ENCODE results near the gene BBS9.
"Not testable (repeated sequence)": the region's sequence is repeated elsewhere in the genome, so short reads cannot be mapped to it uniquely, and the experiment has no call there.

BBS9 gene

DNA sequence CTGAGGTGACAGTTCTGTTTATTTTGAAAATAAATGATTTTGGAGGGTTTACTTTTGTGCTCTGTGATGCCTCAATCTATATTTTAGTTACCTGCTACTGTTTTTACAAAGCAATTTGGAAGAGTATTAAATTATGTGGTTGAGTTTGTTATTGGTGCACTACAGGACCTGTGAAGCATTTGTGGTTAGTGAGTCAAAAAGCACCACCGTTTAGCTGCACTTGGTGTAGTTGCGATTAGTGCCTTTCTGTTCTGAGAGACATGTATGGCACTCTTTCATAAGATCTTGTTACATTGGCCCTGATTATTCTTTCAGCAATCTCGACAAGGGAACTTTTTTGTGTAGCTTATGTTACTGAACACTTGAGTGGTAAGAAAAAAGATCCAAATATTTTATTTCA lies 132.2 kb downstream of the BBS9 start:
- Histone ChIP-seq H3K9ac (ENCODE audit: low read depth, low read length, poor library complexity, severe bottlenecking) (no peak overlapping the region), H3K27me3 (ENCODE audit: insufficient read depth, low read length, poor library complexity, severe bottlenecking) (no peaks in the 10 kb centered on the region), H3K79me2 (ENCODE audit: insufficient read depth, low read length) (no peaks in the 10 kb centered on the region), H2AFZ (ENCODE audit: low read length) (no peak overlapping the region), H3F3A (ENCODE audit: low read depth) (no peaks in the 10 kb centered on the region), H3K36me3 (ENCODE audit: insufficient read depth, low read length) (no peaks in the 10 kb centered on the region), H3K9me3 (ENCODE audit: insufficient read depth, low read depth, low read length) (no peaks in the 10 kb centered on the region), H3K4me2 (ENCODE audit: low read depth, low read length, poor library complexity, severe bottlenecking) (peak overlapping the region; percentile 24), H3K4me1 (ENCODE audit: insufficient read depth, low read length, poor library complexity, severe bottlenecking) (peaks cover 13% of the 10 kb centered on the region), H3K9me2 (replicated peaks; ENCODE audit: low read depth, low read length) (no peaks in the 10 kb centered on the region), H3K4me3 (ENCODE audit: low read length, poor library complexity, severe bottlenecking) (no peak overlapping the region), H4K20me1 (ENCODE audit: insufficient read depth, low read length, poor library complexity, severe bottlenecking) (no peaks in the 10 kb centered on the region)
- no peak for TF ChIP-seq EZH2phosphoT487 (IDR thresholded peaks at IDR 0.05; ENCODE audit: borderline replicate concordance)
- TF ChIP-seq, protein P1, sequence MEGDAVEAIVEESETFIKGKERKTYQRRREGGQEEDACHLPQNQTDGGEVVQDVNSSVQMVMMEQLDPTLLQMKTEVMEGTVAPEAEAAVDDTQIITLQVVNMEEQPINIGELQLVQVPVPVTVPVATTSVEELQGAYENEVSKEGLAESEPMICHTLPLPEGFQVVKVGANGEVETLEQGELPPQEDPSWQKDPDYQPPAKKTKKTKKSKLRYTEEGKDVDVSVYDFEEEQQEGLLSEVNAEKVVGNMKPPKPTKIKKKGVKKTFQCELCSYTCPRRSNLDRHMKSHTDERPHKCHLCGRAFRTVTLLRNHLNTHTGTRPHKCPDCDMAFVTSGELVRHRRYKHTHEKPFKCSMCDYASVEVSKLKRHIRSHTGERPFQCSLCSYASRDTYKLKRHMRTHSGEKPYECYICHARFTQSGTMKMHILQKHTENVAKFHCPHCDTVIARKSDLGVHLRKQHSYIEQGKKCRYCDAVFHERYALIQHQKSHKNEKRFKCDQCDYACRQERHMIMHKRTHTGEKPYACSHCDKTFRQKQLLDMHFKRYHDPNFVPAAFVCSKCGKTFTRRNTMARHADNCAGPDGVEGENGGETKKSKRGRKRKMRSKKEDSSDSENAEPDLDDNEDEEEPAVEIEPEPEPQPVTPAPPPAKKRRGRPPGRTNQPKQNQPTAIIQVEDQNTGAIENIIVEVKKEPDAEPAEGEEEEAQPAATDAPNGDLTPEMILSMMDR (conservative IDR thresholded peaks at IDR 0.05; ENCODE audit: low read length) = no peak

DNA sequence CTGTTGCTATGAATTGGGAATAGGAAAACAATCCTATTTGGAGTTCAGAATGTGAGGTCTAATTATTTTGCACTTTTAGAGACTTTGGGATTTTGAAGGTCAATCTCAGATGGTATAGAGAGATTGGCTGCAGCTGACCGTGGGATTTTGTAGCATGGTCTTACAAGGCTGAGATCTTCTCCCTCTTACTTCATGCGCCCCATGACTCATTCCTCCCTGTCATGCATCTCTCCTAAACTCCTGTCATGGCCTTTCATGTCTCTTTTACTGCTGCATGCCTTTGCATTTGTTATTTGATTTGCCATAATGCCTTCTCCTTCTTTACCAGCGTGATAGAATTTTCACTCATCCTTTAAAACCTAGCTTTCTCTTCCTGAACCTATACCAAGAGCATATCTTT lies 133.1 kb downstream of the BBS9 start:
- TF ChIP-seq, protein P1 (conservative IDR thresholded peaks at IDR 0.05; ENCODE audit: low read length) = no peak
- TF ChIP-seq EZH2phosphoT487 (IDR thresholded peaks at IDR 0.05; ENCODE audit: borderline replicate concordance) = no peak

DNA sequence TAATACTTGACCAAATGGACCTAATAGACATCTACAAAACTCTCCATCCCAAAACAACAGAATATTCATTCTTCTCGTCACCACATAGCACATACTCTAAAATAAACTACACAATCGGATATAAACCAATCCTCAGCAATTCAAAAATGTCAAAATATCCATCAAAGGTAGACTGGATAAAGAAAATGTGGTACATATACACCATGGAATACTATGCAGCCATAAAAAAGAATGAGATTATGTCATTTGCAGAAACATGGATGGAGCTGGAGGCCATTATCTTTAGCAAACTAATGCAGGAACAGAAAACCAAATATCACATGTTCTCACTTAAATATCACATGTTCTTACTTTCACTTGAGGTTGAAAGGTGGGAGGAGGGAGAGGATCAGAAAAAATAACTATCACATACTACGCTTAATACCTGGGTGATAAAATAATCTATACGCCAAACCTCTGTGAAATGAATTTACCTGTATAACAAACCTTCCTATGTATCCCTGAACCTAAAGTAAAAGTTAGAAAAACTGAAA lies 142.5 kb downstream of the BBS9 start:
- not testable (repeated sequence) for H3K4me3 ChIP-seq (ENCODE audit: low read length, poor library complexity, severe bottlenecking); H3K79me2 ChIP-seq (ENCODE audit: insufficient read depth, low read length); H3K27me3 ChIP-seq (ENCODE audit: insufficient read depth, low read length, poor library complexity, severe bottlenecking); H3K4me2 ChIP-seq (ENCODE audit: low read depth, low read length, poor library complexity, severe bottlenecking); H4K20me1 ChIP-seq (ENCODE audit: insufficient read depth, low read length, poor library complexity, severe bottlenecking); H3K36me3 ChIP-seq (ENCODE audit: insufficient read depth, low read length); H3F3A ChIP-seq (ENCODE audit: low read depth); H3K9ac ChIP-seq (ENCODE audit: low read depth, low read length, poor library complexity, severe bottlenecking); H3K9me2 ChIP-seq (replicated peaks; ENCODE audit: low read depth, low read length); H2AFZ ChIP-seq (ENCODE audit: low read length); H3K9me3 ChIP-seq (ENCODE audit: insufficient read depth, low read depth, low read length)
- H3K4me1 ChIP-seq (ENCODE audit: insufficient read depth, low read length, poor library complexity, severe bottlenecking) = peaks cover 22% of the 10 kb centered on the region

More for the DNA sequence above, 133.1 kb downstream of the BBS9 start:
- H3K4me1 ChIP-seq (ENCODE audit: insufficient read depth, low read length, poor library complexity, severe bottlenecking) = peaks cover 13% of the 10 kb centered on the region
- H3K9me2 ChIP-seq (replicated peaks; ENCODE audit: low read depth, low read length) = no peaks in the 10 kb centered on the region
- H4K20me1 ChIP-seq (ENCODE audit: insufficient read depth, low read length, poor library complexity, severe bottlenecking) = no peaks in the 10 kb centered on the region
- no peak overlapping the region for H3K4me3 ChIP-seq (ENCODE audit: low read length, poor library complexity, severe bottlenecking)
- H3K36me3 ChIP-seq (ENCODE audit: insufficient read depth, low read length) = no peaks in the 10 kb centered on the region
- H3K79me2 ChIP-seq (ENCODE audit: insufficient read depth, low read length) = no peaks in the 10 kb centered on the region
- no peak overlapping the region for H3K4me2 ChIP-seq (ENCODE audit: low read depth, low read length, poor library complexity, severe bottlenecking)
- no peak overlapping the region for H3K9ac ChIP-seq (ENCODE audit: low read depth, low read length, poor library complexity, severe bottlenecking)
- no peaks in the 10 kb centered on the region for H3K9me3 ChIP-seq (ENCODE audit: insufficient read depth, low read depth, low read length)
- H3K27me3 ChIP-seq (ENCODE audit: insufficient read depth, low read length, poor library complexity, severe bottlenecking) = no peaks in the 10 kb centered on the region
- H3F3A ChIP-seq (ENCODE audit: low read depth) = no peaks in the 10 kb centered on the region
- peak overlapping the region; percentile 25; the same call in 1 of the 2 replicates for H2AFZ ChIP-seq (ENCODE audit: low read length)

DNA sequence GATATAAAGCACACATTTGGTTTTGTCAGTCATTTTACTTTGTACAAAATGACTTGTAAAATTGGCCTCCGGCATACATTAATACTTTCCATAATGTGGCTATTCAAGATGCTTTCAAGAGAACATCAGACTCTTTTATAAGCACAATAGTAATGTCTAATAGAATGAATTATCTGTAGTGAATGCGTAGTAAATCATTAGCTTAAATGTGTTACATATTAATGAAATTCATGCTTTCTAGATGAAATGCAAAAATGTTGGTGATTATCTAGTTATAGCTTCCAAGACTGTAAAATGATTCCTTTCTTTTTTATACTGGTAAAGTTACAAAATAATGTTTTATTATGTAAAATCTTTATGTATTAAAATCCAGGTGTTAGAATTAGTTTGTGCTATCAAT lies 144.0 kb downstream of the BBS9 start:
- peaks cover 10% of the 10 kb centered on the region; the same call in 1 of the 2 replicates for H3F3A ChIP-seq (ENCODE audit: low read depth)
- TF ChIP-seq, protein P1 (conservative IDR thresholded peaks at IDR 0.05; ENCODE audit: low read length) = no peak
- TF ChIP-seq EZH2phosphoT487 (IDR thresholded peaks at IDR 0.05; ENCODE audit: borderline replicate concordance) = no peak

More for the DNA sequence above, 144.0 kb downstream of the BBS9 start:
- Histone ChIP-seq H4K20me1 (ENCODE audit: insufficient read depth, low read length, poor library complexity, severe bottlenecking) (no peaks in the 10 kb centered on the region), H3K4me1 (ENCODE audit: insufficient read depth, low read length, poor library complexity, severe bottlenecking) (peaks cover 22% of the 10 kb centered on the region), H3K4me2 (ENCODE audit: low read depth, low read length, poor library complexity, severe bottlenecking) (no peak overlapping the region), H3K27me3 (ENCODE audit: insufficient read depth, low read length, poor library complexity, severe bottlenecking) (no peaks in the 10 kb centered on the region), H2AFZ (ENCODE audit: low read length) (no peak overlapping the region), H3K9me3 (ENCODE audit: insufficient read depth, low read depth, low read length) (peaks cover 4% of the 10 kb centered on the region; the same call in 1 of the 2 replicates), H3K36me3 (ENCODE audit: insufficient read depth, low read length) (peaks cover 2% of the 10 kb centered on the region; the same call in 1 of the 2 replicates), H3K9me2 (replicated peaks; ENCODE audit: low read depth, low read length) (no peaks in the 10 kb centered on the region), H3K9ac (ENCODE audit: low read depth, low read length, poor library complexity, severe bottlenecking) (no peak overlapping the region), H3K79me2 (ENCODE audit: insufficient read depth, low read length) (no peaks in the 10 kb centered on the region), H3K4me3 (ENCODE audit: low read length, poor library complexity, severe bottlenecking) (no peak overlapping the region)

Data from Loucy (cell line).